Subcutaneous abdominal adipose tissue (tissue), 5 donors: ENCODE data around the gene PRICKLE1.

Experiments used
- H3K27ac ChIP-seq: one replicate; pipeline ENCODE4 v1.7.0; 2013; ENCODE audit warnings: low read depth, mild to moderate bottlenecking, inconsistent platforms, low read length, moderate library complexity
- H3K27me3 ChIP-seq, 5 donors: one replicate each; pipeline ENCODE4 v1.7.0; 2013; ENCODE audit warnings: low read length in 5 of 5, inconsistent platforms in 1 of 5; ENCODE audit not compliant: control insufficient read depth in 5 of 5, insufficient read depth in 4 of 5
- H3K36me3 ChIP-seq, 5 donors: one replicate each; pipeline ENCODE4 v1.7.0; 2013; ENCODE audit warnings: low read length in 5 of 5; ENCODE audit not compliant: control insufficient read depth in 5 of 5, insufficient read depth in 5 of 5
- H3K4me1 ChIP-seq, 5 donors: one replicate each; pipeline ENCODE4 v1.7.0; 2013; ENCODE audit warnings: low read length in 5 of 5, mild to moderate bottlenecking in 3 of 5, moderate library complexity in 1 of 5; ENCODE audit not compliant: control insufficient read depth in 5 of 5, insufficient read depth in 5 of 5
- H3K4me3 ChIP-seq, 5 donors: one replicate each; pipeline ENCODE4 v1.7.0; 2013; ENCODE audit warnings: low read length in 5 of 5, low read depth in 1 of 5
- H3K9ac ChIP-seq, 5 donors: one replicate each; pipeline ENCODE4 v1.7.0; 2013; ENCODE audit warnings: low read length in 5 of 5, mild to moderate bottlenecking in 4 of 5, moderate library complexity in 3 of 5
- H3K9me3 ChIP-seq, 5 donors: one replicate each; pipeline ENCODE4 v1.7.0; 2013; ENCODE audit warnings: low read length in 5 of 5; ENCODE audit not compliant: control insufficient read depth in 5 of 5
- donor health status: healthy.
- donor health status: healthy.
- donor health status: healthy.
- donor health status: healthy.
- donor health status: healthy.

Gene PRICKLE1

GRCh38 chr12:42469355-42470175 is 120.0 kb downstream of the PRICKLE1 start:
- Histone ChIP-seq H3K4me3 (peak overlapping the region in 4 of 5 donors; percentile 14 to 52 (median 39)), H3K9me3 (no peaks in the 10 kb centered on the region), H3K4me1 (peaks cover 0 to 2% (median 0%) of the 10 kb centered on the region in 5 donors), H3K9ac (no peak overlapping the region), H3K27me3 (no peaks in the 10 kb centered on the region), H3K27ac (no peak overlapping the region), H3K36me3 (peaks cover 13 to 38% (median 32%) of the 10 kb centered on the region in 5 donors)

GRCh38 chr12:42468921-42469320 is 120.6 kb downstream of the PRICKLE1 start:
- Histone ChIP-seq H3K9me3 (no peaks in the 10 kb centered on the region), H3K4me1 (peaks cover 0 to 2% (median 0%) of the 10 kb centered on the region in 5 donors), H3K27ac (no peak overlapping the region), H3K36me3 (peaks cover 15 to 44% (median 38%) of the 10 kb centered on the region in 5 donors), H3K9ac (no peak overlapping the region), H3K27me3 (no peaks in the 10 kb centered on the region), H3K4me3 (peak overlapping the region in 4 of 5 donors; percentile 14 to 52 (median 39))

- Histone ChIP-seq H3K9me3 (no peaks in the 10 kb centered on the region), H3K27ac (no peak overlapping the region), H3K4me3 (no peak overlapping the region), H3K27me3 (no peaks in the 10 kb centered on the region), H3K4me1 (peaks cover 0 to 2% (median 0%) of the 10 kb centered on the region in 5 donors), H3K9ac (no peak overlapping the region), H3K36me3 (peaks cover 15 to 44% (median 42%) of the 10 kb centered on the region in 5 donors)
Measured at GRCh38 chr12:42468341-42468821, 121.2 kb downstream of the PRICKLE1 start.

GRCh38 chr12:42463671-42464070 is 125.9 kb downstream of the PRICKLE1 start:
- H3K36me3 ChIP-seq = peaks cover 12 to 54% (median 47%) of the 10 kb centered on the region in 5 donors
- H3K27me3 ChIP-seq = no peaks in the 10 kb centered on the region
- no peak overlapping the region for H3K9ac ChIP-seq
- H3K27ac ChIP-seq = no peak overlapping the region
- H3K9me3 ChIP-seq = no peaks in the 10 kb centered on the region
- H3K4me3 ChIP-seq = no peak overlapping the region
- peaks cover 0 to 6% (median 0%) of the 10 kb centered on the region in 5 donors for H3K4me1 ChIP-seq

- H3K27ac ChIP-seq = no peak overlapping the region
- peaks cover 0 to 6% (median 0%) of the 10 kb centered on the region in 5 donors for H3K4me1 ChIP-seq
- H3K36me3 ChIP-seq = peaks cover 7 to 54% (median 43%) of the 10 kb centered on the region in 5 donors
- H3K9ac ChIP-seq = no peak overlapping the region
- no peaks in the 10 kb centered on the region for H3K27me3 ChIP-seq
- no peak overlapping the region for H3K4me3 ChIP-seq
- no peaks in the 10 kb centered on the region for H3K9me3 ChIP-seq
Measured at GRCh38 chr12:42462486-42462885, 127.1 kb downstream of the PRICKLE1 start.

GRCh38 chr12:42459336-42459847 is 130.2 kb downstream of the PRICKLE1 start:
- H3K4me1 ChIP-seq = peaks cover 0 to 6% (median 0%) of the 10 kb centered on the region in 5 donors
- H3K9me3 ChIP-seq = no peaks in the 10 kb centered on the region
- no peaks in the 10 kb centered on the region for H3K27me3 ChIP-seq
- no peak overlapping the region for H3K9ac ChIP-seq
- peaks cover 0 to 35% (median 22%) of the 10 kb centered on the region in 5 donors for H3K36me3 ChIP-seq
- no peak overlapping the region for H3K27ac ChIP-seq
- H3K4me3 ChIP-seq = no peak overlapping the region

- no peak overlapping the region for H3K9ac ChIP-seq
- no peak overlapping the region for H3K27ac ChIP-seq
- no peak overlapping the region for H3K4me3 ChIP-seq
- H3K4me1 ChIP-seq = peaks cover 0 to 6% (median 0%) of the 10 kb centered on the region in 5 donors
- no peaks in the 10 kb centered on the region for H3K9me3 ChIP-seq
- peaks cover 0 to 29% (median 18%) of the 10 kb centered on the region in 5 donors for H3K36me3 ChIP-seq
- H3K27me3 ChIP-seq = no peaks in the 10 kb centered on the region
Measured at GRCh38 chr12:42458575-42458974, 131.0 kb downstream of the PRICKLE1 start.

GRCh38 chr12:42450248-42450647 is 139.3 kb downstream of the PRICKLE1 start:
- Histone ChIP-seq H3K4me3 (no peak overlapping the region), H3K27ac (no peak overlapping the region), H3K4me1 (no peaks in the 10 kb centered on the region), H3K9ac (no peak overlapping the region), H3K9me3 (no peaks in the 10 kb centered on the region), H3K36me3 (peaks cover 7 to 28% (median 13%) of the 10 kb centered on the region in 5 donors), H3K27me3 (no peaks in the 10 kb centered on the region)

GRCh38 chr12:42448841-42449240 is 140.7 kb downstream of the PRICKLE1 start:
- Histone ChIP-seq H3K36me3 (peaks cover 7 to 35% (median 20%) of the 10 kb centered on the region in 5 donors), H3K4me1 (no peaks in the 10 kb centered on the region), H3K27me3 (no peaks in the 10 kb centered on the region), H3K9me3 (peaks cover 0 to 3% (median 0%) of the 10 kb centered on the region in 5 donors), H3K4me3 (no peak overlapping the region), H3K9ac (no peak overlapping the region), H3K27ac (no peak overlapping the region)

- Histone ChIP-seq H3K9ac (no peak overlapping the region), H3K27ac (no peak overlapping the region), H3K9me3 (peaks cover 0 to 4% (median 0%) of the 10 kb centered on the region in 5 donors), H3K27me3 (no peaks in the 10 kb centered on the region), H3K4me1 (no peaks in the 10 kb centered on the region), H3K4me3 (no peak overlapping the region), H3K36me3 (peaks cover 17 to 45% (median 26%) of the 10 kb centered on the region in 5 donors)
Measured at GRCh38 chr12:42447371-42447786, 142.2 kb downstream of the PRICKLE1 start.
